ENCODE data around the gene TFEB.

Gene TFEB

DNA sequence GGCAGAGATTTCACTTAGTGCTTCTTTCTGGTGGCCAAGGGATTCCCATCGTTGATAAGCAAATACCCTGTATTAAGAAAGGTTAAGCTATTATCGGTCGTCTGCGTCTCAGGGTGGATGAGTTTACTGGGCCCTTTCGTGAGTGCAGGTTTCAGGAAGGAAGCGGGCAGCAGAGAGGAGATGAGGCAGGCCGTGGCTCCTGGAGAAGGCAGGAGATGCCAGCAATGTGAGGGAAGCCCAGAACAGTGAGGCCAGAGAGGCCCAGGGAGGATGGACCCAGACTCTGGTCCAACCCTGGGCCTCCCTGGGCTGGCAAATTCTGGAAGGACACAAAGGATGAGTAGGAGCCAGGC is 11.2 kb downstream of the TFEB start:
- DNase-seq (ENCODE audit: low read depth in 3 of 3, low spot score in 1 of 3), result no peak

DNA sequence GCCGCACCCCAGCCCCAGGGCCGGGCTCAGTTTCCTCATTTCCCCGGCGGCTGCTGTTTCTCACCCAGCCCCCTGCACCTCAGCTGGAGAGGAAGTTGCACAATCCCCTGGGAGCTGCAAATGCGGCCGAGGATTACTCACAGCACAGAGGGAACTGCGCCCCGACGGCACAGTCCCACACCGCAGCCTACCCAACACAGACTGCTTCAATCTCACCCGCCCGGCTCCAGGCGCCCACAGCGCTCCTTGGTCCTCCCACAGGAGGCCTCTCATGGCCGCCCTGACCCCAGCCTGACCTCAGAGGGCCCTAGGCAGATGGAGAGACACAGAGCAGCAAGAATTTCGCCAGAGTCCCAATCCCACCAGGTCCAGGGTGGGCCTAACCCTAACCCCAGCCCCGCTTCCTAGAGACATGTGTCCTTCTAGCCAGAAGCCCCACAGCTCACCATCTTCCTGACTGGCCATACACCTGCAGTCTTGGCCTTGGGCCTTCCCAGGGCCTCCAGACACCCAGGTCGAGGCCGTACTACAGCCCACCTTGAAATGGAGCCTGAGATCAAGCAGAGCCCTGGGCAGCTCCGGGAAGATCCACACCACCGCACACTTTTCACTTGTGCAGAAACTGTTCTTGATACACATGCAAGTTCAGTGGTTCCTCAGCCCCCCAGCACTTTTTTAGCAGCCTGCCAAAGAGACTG is 11.7 kb downstream of the TFEB start:
- no peak for DNase-seq (ENCODE audit: low read depth in 3 of 3, low spot score in 1 of 3)

DNA sequence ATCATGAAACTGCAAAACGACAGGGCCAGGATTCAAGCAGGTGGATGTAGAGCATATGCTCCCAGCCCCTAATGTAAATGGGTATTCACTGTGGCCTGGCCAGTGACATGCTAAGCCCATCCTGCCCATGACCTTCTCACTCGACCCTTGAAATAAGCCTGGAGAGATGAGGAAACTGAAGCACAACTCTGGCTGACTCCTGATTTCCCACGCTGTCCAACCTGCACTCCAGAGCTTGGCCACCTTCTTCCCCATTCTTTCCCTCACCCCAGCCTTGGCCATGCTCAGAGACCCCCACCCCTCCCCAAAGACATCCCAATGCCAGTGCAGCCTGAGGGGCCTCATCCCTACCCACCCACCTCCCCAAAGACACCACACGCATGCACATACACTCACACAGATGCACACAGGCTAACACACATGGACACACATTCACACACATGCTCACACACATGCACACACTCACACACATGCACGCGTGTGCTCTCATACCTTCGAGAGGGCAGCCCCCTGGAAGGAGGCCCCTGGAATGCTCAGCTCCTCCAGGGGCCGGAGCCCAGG is 12.4 kb downstream of the TFEB start:
- DNase-seq (ENCODE audit: low read depth in 3 of 3, low spot score in 1 of 3), result no peak

DNA sequence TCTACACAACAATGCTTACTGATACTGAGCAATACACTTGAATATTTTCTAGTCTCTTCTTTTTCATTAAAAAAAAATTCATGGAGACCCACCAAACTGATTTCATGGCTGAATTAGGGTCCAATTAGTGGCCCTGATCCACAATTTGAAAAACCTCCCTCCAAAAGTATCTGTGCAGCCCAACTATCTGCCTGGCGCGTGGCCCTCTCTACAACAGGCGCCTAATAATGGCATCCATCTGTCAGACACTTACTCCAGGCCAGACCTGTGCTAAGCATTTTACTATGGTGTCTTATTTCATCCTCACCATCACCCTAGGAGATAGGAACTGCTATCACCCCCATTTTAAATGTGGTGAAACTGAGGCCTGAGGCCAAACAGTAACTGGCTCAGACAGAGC is 14.0 kb downstream of the TFEB start:
- DNase-seq (ENCODE audit: low read depth in 3 of 3, low spot score in 1 of 3), result no peak

DNA sequence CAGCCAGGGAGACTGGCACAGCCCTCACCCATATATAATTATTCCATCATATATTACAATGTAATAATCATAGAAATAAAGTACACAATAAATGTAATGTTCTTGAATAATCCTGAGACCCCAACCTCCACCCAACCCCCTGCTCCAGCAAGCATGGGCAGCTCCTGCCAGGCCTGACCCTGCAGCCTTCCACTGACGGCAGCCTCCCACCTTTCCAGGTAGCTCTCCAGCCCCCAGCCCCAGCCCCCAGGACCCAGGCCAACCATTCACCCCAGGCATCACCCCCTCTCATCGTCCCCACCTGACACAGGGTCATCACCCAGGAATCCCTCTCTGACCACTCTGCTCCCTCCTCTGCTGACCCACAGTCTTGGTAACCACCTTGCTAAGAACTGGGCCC is 14.6 kb downstream of the TFEB start:
- DNase-seq (ENCODE audit: low read depth in 3 of 3, low spot score in 1 of 3), result no peak

DNA sequence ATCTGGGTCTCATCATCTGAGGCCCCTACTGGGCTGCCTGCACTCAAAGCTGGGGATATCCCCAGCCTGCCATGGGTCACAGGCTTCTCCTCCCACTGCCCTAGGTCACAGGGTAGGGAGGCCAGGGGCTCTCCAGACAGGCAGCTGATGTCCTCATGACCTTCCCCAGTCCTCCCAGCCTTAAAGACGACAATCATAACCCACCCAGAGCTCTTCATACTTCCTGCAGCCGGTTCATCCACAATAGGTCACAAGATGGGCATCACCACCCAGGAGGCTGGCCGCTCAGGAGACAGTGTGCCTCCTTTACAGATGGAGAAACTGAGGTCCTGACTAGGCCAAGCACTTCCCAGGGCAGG is 15.2 kb downstream of the TFEB start:
- DNase-seq (ENCODE audit: low read depth in 3 of 3, low spot score in 1 of 3), result no peak

DNA sequence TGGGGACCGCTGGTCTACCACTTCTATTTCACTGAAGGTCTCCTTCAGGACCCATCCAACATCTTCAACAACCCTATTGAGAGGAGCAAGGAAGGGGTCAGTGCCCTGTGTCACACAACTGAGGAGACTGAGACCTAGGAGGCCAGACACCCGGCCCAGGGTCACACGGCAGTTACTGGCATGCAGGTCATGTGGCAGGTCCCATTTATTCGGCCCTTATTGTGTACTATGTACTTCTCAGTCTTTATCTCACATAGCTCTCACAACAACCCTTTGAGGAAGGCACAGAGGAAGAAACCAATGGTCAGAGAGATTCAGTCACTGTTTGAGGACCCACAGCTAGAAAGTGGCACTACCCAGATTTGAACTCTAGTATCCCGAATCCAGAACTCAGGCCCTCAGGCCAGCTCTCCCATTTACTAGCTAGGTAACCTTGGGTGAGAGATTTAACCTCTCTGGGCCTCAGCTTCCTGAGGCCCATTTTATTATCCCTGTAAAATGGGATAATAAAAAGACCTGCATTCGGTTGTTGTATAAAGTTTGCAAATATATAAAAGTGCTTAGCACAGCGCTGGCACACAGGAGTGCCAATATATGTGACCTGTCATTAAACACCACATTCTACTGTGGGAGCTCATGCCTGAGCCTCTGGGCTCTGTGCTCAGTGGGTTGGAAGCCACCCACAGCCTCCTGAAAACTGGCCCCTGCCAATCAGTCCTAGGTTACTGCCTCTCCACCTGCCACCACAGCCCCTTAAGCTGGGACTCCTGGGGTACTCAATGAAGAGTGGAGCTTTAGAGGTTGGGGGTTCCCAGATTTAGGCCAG is 15.8 kb downstream of the TFEB start:
- DNase-seq (ENCODE audit: low read depth in 3 of 3, low spot score in 1 of 3), result no peak

DNA sequence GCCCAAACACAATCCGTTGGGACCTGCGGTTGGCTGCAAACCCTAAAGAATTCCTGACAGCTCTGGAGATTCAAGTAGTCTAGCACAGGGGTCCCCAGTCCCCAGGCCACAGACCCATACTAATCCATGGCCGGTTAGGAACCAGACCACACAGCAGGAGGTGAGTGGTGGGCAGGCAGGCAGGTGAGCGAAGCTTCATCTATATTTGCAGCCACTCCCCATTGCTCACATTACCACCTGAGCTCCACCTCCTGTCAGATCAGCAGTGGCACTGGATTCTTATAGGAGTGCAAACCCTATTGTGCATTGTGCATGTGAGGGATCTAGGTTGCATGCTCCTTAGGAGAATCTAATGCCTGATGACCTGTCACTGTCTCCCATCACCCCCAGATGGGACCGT is 16.6 kb downstream of the TFEB start:
- no peak for DNase-seq (ENCODE audit: low read depth in 3 of 3, low spot score in 1 of 3)

DNA sequence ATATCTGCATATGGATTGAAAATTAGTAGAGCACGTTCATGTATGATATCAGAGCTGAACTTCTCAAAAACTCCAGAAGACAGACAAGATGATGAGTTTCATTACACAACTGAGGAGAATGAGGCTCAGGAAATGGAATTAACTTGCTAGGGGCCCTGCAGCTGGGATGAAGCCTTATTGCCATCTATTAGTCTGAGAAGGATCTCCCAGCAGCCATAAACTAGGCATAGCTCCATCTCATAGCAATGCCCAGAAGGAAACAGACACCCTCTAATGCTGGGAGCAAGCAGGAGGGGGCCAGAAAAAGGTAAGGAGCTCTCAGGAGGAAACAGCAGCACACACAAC is 18.0 kb downstream of the TFEB start:
- no peak for DNase-seq (ENCODE audit: low read depth in 3 of 3, low spot score in 1 of 3)

DNA sequence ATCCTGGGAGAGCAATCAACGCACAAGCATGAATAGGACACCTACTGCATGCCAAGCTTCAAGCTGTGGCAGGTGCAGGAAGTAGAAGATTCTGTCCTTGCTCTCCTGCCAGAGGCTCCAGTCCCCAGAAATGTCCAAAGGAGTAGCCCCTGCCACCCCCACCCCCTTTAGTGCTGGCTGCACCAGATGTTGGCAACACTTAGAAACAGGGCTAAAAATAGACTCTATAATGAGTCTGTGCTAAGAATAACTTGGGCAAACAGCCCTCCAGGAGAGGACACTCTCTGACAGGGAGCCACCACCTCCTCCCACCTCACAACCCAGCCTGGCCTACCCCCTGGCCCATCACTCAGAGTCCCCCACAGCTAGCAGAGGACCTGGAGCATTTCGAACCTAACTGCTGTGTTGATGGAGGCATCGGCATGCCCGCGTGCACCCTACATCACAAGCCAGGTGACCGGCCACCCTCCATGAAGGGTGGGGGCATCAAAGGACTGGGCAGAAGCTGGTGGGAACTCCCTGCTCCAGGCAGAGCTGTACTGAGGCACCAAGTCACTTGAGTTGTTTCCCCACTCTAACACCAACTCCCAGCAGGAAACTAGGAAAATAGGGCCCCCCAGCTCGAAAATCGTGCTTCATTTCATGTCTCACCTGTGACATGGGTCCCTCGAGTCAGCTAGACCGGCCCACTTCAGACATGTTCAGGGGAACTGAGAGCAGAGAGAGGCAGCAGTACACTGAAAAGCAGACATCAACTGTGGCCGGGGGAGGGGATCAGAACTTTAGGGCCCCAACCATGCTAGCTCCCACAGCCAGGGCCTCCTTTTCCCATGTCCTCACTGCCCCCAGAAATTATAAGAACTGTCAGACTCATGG is 18.7 kb downstream of the TFEB start:
- no peak for DNase-seq (ENCODE audit: low read depth in 3 of 3, low spot score in 1 of 3)

DNA sequence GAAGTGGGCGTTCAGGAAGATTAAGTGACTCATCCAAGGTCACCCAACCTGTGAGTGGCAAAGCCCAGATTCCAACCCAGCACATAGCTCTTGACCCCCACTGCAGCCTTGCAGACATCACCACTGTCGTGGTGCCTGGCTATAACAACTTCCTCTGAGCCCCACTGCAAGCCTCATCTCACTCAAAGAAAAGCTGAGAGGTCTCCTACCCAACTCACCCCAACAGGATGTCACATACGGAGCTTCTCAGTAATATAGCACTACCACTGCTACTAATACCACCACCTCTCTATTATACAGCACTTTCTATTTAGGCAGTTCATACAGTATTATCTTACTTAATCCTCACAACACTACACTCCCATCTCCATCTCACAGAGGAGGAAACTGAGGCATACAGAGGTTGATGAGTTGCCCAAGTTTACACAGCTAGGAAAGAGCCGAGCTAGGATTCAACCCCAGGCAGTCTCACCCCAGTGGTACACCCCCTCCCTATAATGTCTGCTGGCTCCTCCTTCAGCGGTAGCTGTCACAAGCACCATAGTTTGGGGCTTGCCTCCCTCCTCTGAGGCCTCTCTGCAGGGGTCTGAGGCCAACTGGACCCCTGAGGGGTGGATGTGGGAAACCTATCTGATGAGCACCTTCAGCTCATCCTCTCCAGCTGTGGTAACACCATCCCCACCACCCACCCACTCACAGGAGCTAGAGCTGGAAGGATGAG is 19.5 kb downstream of the TFEB start:
- no peak for DNase-seq (ENCODE audit: low read depth in 3 of 3, low spot score in 1 of 3)

DNA sequence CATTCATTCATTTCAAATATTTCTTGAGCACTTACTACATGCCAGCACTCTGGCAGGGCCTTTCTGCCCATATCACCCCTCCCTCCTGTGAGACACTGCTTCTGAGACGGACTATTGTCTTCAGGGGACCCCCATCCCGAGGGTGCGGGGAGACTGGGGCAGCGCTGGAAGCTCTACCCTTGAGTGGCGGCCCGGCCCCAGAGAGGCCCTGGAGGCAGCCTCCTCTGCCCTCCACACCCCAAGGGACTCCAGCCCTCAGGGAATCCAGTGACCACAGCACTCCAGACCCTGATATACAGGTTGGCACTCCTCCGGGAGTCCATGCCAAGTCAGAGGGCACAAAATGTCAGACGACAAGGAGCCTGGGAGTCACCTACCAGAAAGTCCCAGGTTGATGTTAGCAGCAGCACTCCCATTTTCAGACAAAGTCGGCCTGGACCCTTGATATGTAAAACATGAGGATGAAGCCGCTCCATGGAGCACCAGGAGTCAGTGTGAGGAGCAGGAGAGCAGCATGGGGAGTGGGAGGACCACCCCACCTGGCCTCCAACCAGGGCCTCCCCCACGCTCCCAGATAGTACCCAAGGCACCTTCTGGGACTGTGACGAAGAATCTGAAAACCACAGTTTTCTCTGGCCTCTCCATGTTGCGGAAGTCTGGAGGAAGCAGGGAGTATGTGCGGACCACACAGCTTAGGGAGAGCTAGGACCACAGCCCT is 20.7 kb downstream of the TFEB start:
- DNase-seq (ENCODE audit: low read depth in 3 of 3, low spot score in 1 of 3), result no peak

DNA sequence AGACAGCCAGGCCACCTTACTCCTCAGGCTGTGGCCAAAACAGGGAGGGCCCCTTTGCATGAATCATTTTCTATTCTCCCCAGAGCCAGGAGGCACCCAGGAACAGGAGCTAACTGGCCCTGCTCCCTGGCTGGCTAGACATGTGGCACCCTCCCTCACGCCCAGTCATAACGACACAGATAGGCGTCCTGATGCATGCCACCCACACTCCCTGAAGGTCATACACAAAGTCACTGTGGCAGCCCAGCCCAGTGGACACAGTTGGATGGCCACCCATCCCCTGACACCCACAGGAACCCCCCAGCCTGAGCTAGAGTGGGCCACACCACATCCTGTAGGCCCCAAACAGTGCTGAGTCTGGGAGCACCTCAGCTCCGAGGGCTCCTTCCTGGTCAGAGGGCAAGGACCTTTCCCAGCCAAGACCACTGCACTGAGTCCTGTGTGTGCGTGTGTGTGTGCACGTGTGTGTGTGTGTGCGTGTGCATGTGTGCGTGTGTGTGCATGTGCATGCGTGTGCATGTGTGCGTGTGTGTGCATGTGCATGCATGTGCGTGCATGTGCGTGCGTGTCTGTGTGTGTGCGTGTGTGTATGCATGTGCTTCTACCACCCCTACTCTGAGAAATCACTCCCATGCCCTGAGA is 21.6 kb downstream of the TFEB start:
- no peak for DNase-seq (ENCODE audit: low read depth in 3 of 3, low spot score in 1 of 3)

DNA sequence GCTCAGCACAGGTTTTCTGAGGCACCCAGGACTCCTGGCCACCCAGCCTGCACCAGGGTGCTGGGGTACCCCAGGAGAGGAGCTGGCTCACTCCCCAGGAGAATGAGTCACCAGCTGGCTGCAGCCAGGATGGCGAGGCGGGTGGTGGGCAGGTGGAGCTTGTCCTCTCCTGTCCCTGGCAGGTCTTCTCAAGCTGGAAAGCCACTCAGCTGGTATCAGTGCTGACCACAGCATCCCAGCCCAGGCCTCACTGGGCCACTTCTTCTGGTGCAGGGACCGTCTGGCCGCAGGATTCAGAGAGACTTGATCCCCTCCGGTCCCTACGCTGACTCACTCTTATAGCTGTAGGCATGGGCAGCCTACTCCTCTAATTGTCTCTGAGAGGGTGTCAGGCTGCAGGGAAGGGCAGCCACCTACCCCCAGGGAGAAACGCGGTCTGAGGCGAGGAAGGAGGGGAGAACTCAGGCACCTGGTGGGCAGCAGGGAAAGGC is 22.2 kb downstream of the TFEB start:
- DNase-seq (ENCODE audit: low read depth in 3 of 3, low spot score in 1 of 3), result no peak

DNA sequence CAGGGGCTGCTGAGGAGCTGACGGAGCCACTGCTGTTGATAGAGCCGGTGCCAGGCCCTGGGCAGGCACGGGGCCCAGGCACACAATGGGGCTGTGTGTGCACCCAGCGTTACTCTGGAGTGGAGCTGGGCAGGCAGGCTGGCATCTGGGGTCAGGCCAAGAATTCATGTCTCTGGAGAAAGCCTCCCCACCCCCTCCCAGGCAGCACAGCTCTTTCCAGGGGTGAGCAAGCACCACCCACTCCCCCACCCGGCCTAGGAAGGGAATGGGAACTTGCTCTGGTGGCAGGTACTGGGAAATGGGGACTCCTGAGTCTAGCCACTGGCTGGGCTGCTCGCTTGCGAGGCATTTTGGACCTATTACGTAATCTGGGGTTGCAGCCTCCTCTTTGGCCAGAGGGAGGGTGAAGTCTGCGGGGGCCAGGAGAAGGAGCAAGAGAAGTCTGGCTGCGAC is 22.7 kb downstream of the TFEB start:
- no peak for DNase-seq (ENCODE audit: low read depth in 3 of 3, low spot score in 1 of 3)

DNA sequence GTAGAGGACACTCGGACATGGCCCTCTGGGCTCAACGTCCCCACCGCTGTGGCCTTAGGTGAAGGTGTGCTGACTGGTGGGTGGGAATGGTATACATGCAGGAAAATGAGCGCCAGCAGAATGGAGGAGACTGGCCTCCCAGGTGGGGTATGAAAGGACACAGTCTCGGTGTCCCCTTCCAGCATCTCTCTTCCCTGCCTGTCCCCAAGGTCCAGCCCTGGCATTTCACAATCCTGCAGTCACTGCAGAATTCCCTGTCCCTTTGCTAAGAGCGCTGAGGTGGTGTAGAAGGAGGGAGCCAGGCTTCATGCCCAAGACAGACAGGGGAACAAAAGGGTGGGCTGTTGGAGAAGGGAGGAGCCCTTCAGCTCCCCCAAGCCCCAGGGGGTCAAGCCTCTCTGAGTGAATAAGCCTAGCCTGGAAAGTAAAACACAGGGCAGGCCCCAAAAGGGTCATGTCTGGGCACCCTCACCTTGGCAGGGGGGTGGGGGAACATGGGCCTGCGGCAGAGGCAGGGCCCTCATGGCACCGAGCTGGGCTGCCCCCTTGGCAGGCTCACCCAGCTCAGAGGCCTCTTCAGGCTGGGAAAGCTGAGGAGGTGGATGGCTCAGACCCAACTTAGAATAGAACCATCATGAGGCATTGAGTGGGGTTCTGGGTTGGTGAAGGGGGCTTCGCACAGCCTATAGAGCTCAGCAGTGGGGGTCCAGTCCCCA is 23.9 kb downstream of the TFEB start:
- no peak for DNase-seq (ENCODE audit: low read depth in 3 of 3, low spot score in 1 of 3)

DNA sequence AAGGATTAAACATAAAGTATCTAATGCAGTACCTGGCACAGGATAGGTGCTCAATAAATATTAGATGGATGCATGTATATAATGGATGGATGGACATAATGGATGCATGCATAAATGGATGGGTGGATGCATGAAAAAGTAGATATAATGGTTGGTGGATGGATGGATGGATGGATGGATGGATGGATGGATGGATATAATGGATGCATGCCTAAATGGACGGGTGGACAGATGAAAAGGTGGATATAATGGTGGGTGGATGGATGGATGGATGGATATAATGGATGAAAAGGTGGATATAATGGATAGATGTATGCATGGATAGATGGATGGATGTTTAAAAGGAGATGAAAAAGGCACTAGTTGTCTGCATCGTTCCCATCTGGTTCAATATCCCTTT is 26.0 kb downstream of the TFEB start:
- no peak for DNase-seq (ENCODE audit: low read depth in 3 of 3, low spot score in 1 of 3)

DNA sequence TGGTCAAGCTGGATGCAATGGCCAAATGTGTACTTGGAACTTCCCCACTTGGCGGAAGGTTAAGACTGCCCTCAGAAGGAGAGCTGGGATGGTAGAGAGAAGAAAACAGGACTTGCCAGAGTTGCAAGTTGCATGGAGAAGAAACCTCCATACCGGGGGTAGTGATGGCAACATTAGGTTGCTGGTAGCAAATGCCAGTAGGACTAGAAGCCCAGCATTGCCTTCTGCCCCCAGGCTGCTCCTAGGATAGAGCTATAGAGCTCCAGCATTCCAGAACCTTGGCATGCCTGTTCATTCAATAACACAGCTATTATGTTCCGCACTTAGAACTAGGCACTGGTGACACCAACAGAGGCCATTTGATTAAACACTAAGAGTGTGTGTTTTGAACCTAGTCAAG is 26.6 kb downstream of the TFEB start:
- DNase-seq (ENCODE audit: low read depth in 3 of 3, low spot score in 1 of 3), result no peak

DNA sequence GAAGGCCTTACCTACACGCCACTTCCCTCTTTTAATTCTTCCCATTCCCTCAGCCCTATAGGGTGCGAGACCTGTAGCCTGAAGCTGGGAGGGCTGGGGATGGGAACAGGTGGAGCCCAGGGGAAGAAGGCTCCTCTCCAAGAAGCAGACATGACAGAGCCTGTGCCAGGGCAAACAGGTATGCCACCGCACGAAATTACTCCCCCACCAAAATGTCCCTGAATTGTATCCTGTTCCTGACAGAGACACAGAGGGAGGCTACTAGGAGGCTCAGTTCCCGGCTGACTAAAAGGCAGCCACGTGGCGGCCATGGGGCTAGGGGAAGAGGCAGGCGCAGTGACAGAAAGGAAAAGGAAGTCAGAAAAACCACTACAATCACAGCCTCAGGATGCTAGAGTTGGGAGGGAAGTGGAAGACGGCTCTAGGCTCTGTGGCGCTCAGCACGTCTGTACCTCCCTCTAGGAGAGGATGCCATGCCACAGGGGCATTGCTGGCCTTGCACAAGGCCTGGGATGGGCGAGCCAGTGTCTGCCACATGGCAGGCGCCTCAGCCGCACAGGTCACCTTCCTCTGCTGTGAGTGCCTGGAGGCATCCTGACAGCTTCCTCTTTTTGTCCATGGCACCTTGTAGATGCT is 27.7 kb downstream of the TFEB start:
- DNase-seq (ENCODE audit: low read depth in 3 of 3, low spot score in 1 of 3), result peak in 1 of 3 donors; percentile 15
